GM10266 (cell line): Measurements from ENCODE around the gene CELF2.

ENCODE experiments used
- DNase-seq: peaks from one replicate; pipeline ENCODE4 v3.0.0; 2012; ENCODE audit errors: extremely low spot score
- TF ChIP-seq, protein P1 (sequence below): IDR thresholded peaks from 2 replicates; pipeline ENCODE4 v1.5.1; 2012; ENCODE audit warnings: mild to moderate bottlenecking, low read depth; ENCODE audit not compliant: control insufficient read depth, insufficient read depth; ENCODE audit errors: missing control alignments

The CELF2 gene

DNA sequence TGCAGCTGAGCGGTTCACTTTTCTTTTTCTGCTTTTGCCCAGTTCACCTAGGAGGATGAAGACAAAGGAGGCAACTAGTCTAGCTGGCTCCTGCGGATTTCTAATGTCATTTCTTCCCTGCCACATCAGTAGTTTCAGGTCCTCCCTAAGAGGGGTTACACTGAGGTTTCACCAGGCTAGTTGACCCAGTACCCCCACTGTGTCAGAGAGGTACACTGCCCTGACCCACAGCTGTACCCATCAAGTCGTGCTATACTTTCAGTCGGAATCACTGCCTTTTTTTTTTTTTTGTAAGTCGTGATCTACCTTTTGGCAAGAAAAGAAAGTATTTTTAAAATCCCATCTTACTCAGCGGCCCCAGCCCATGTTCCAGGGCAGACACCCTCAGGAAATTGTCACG lies 243.5 kb downstream of the CELF2 start:
- no peak for DNase-seq
- TF ChIP-seq, protein P1, sequence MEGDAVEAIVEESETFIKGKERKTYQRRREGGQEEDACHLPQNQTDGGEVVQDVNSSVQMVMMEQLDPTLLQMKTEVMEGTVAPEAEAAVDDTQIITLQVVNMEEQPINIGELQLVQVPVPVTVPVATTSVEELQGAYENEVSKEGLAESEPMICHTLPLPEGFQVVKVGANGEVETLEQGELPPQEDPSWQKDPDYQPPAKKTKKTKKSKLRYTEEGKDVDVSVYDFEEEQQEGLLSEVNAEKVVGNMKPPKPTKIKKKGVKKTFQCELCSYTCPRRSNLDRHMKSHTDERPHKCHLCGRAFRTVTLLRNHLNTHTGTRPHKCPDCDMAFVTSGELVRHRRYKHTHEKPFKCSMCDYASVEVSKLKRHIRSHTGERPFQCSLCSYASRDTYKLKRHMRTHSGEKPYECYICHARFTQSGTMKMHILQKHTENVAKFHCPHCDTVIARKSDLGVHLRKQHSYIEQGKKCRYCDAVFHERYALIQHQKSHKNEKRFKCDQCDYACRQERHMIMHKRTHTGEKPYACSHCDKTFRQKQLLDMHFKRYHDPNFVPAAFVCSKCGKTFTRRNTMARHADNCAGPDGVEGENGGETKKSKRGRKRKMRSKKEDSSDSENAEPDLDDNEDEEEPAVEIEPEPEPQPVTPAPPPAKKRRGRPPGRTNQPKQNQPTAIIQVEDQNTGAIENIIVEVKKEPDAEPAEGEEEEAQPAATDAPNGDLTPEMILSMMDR = no peak

DNA sequence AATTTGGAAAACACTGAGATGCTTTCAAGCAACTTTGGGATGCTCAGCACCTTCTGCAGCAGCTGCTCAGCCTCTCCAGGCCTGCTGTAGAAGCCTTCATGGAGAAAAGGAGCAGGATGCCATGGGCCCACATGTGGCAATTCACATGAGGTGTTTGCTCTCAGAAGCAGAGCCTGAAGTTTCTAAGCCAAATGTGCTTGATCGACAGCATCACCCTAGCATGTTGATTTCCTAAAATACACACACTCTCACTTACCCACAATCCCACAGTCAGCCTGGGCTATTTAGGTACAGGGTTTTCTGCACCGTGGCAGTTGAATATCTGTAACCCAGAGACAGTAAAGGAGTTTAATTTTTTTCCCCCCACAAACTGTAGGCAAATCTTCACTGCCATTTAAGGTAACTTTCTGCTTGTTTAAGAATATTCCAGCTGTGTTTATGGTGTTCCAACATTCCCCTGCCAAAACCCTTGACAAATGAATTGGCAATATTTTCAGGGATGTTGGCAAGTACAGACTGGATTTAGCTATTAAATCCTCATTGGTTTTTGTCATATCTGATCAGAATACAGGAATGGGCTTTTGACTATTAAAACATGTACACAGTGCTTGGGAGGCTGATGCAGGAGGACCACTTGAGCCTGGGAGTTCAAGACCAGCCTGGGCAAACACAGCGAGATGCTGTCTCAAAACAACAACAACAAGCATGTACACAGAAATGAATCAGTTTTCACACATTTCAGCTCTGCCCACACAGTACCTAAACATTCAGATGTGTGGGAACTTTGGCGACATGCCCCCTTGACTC lies 244.2 kb downstream of the CELF2 start:
- DNase-seq = peak; percentile 35
- TF ChIP-seq, protein P1 = no peak

DNA sequence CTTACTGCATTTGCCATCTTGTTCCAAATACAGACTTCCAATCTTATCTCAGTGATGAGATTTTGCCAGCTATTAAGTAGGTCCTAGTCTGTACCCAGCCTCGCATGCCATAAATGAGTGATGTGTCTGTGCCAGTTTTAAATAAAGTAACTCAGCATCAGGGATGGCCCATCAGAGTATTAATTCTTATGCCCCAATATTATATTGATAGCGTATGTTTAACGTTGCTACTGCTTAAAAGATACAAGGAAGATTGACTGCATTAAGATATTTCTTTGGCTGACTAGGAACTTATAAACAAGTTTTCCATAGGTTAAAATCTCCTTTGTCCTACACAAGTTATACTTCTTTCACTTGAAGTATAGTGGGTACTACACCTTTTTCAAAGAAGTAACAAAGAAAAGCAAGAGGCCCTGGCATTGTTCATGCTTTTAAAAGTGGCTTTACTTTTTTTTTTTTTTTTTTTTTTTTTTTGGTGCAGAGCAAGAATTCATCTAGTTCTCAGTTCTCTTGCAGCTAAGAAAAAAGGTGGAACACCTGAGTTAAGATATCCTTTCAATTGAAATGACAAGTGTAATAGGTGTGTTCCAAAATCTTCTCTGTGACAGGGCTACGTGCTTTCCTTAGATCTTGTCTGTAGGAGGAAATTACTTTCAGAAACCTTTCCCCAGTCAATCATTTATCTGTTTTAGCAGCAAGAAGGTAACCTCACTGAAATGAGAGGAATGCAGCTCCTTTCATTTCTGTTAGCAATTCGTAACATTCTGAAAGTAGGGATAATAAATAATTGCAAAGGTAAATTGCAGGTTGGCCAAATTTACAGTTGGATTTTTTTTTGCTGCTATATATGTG lies 245.0 kb downstream of the CELF2 start:
- TF ChIP-seq, protein P1 = no peak
- no peak for DNase-seq

DNA sequence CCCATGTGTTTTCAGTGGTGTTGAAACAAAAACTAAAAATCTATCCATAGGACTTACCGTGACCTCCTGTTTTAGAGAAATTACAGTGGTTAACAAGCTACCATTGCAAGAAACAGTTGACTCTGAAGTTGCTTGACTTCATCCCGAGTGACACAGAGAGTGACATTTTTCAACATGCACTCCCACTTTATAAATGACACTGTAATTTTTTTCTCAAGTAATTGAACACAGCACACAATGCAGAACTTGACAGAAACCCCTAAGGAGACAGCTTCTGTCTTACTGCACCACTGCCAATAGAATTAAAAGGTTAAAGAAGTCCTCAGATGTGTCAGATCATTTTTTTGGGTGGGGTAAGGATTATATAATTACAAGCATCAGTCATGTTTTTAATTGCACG lies 246.1 kb downstream of the CELF2 start:
- TF ChIP-seq, protein P1 = no peak
- DNase-seq = no peak

DNA sequence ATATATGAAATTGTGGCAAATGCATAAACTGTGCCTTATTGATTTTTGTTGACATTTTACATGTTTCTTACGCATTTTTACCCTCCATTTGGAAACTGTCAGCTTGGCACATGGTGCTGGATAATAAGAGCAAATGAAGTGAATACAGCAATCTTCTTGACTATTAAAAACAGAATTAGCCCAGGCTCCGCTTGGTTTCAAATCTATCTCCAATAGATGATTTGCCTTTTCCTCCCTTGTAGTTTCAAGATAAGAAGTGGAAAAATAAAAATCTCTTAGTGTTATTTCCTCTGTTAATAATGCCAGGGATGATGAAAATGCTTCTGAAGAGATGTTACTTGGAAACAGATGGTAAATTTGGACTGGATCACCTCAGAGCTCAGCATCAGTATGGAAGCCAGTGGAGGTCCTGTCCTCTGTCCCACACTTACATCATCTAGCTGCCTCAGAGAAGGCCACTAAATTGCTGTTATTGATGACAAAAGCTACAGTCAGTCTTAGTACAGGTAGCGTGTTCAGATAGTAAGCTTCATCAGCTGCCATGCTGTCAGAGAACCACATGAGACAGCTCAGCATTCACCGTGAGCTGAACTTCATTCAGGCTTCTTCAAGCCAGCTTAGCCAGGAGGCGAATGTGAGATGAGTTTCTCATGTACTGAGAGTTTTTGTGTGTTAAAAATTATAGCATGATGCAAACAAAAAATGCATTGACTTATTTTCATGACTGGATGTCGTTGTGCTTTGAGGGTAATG lies 246.8 kb downstream of the CELF2 start:
- TF ChIP-seq, protein P1 = no peak
- DNase-seq = no peak

DNA sequence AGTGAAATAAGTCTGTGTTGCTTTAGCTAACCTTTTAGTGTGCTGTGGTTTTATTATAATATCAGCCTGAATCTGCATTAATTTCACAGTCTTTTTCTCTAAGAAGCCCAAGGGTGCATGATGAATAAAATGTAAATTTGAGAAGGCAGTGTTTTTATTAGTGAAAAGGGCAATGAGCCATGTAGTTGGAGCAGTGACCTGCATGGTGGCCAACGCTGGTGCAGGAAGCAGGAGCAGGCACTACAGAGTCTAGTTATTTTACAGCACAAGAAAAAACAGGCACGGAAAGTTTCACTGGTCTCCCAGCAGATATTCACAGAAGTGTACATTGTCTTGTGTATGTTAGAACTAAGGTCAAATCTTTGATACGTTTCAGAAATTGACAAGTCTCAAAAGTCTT lies 247.8 kb downstream of the CELF2 start:
- TF ChIP-seq, protein P1 = no peak
- DNase-seq = no peak
